H54 (cell line): Measurements from ENCODE around the gene DGKG.

Experiments
- DNase-seq: peaks from one replicate; pipeline ENCODE4 v3.0.0; 2011; ENCODE audit warnings: low spot score, mixed read lengths; ENCODE audit not compliant: insufficient read length
- FAIRE-seq: peaks from 3 replicates; lab custom pipeline; 2011; peaks lifted over from hg19 to GRCh38; lab: Jason Lieb, UNC
- POLR2A ChIP-seq: IDR thresholded peaks from 2 replicates; pipeline ENCODE4 v1.6.1; 2011; ENCODE audit warnings: low read depth, mild to moderate bottlenecking, low read length

The DGKG gene

GRCh38 chr3:186132487-186132886, 229.5 kb downstream of the DGKG start:
- no peak for DNase-seq
- no peak for FAIRE-seq
- no peak for TF ChIP-seq POLR2A

- TF ChIP-seq POLR2A = no peak
- FAIRE-seq (no peak), DNase-seq (no peak)
These were observed 232.8 kb downstream of the DGKG start for GRCh38 chr3:186129206-186129605.

- TF ChIP-seq POLR2A = no peak
- DNase-seq (no peak), FAIRE-seq (no peak)
These were observed 233.9 kb downstream of the DGKG start for GRCh38 chr3:186128158-186128557.

GRCh38 chr3:186127463-186127862, 234.6 kb downstream of the DGKG start:
- no peak for TF ChIP-seq POLR2A
- FAIRE-seq (no peak), DNase-seq (no peak)

GRCh38 chr3:186125118-186125517, 236.9 kb downstream of the DGKG start:
- TF ChIP-seq POLR2A = no peak
- DNase-seq = no peak
- no peak for FAIRE-seq

GRCh38 chr3:186124592-186124991, 237.4 kb downstream of the DGKG start:
- TF ChIP-seq POLR2A = no peak

GRCh38 chr3:186123012-186123411, 239.0 kb downstream of the DGKG start:
- FAIRE-seq (no peak), DNase-seq (no peak)
- no peak for TF ChIP-seq POLR2A

More at GRCh38 chr3:186124592-186124991, 237.4 kb downstream of the DGKG start:
- no peak for DNase-seq
- no peak for FAIRE-seq

GRCh38 chr3:186121968-186122367, 240.1 kb downstream of the DGKG start:
- FAIRE-seq = no peak
- no peak for TF ChIP-seq POLR2A
- DNase-seq = no peak

GRCh38 chr3:186121278-186121677, 240.8 kb downstream of the DGKG start:
- TF ChIP-seq POLR2A = no peak
- FAIRE-seq (no peak), DNase-seq (no peak)

GRCh38 chr3:186119499-186119898, 242.5 kb downstream of the DGKG start:
- TF ChIP-seq POLR2A = no peak
- FAIRE-seq (no peak), DNase-seq (no peak)

- no peak for TF ChIP-seq POLR2A
- DNase-seq (no peak), FAIRE-seq (no peak)
These were observed 243.3 kb downstream of the DGKG start for GRCh38 chr3:186118692-186119091.

GRCh38 chr3:186117521-186118134, 244.4 kb downstream of the DGKG start:
- FAIRE-seq = no peak
- TF ChIP-seq POLR2A = no peak

GRCh38 chr3:186115239-186115996, 246.6 kb downstream of the DGKG start:
- FAIRE-seq = no peak
- TF ChIP-seq POLR2A = no peak
- no peak for DNase-seq

More at GRCh38 chr3:186117521-186118134, 244.4 kb downstream of the DGKG start:
- DNase-seq = no peak
